ENCODE measurements around the gene LAG3.

- TF ChIP-seq CTCF (conservative IDR thresholded peaks at IDR 0.05; ENCODE audit: low read depth, low read length) = no peak
- no peak for TF ChIP-seq EZH2 (IDR thresholded peaks at IDR 0.05; ENCODE audit: borderline replicate concordance, low read depth, low read length, poor library complexity, severe bottlenecking)
These were observed 3.2 kb downstream of the LAG3 start for GRCh38 chr12:6775185-6776174.

All from A673 (cell line).